Adrenal gland (tissue), 12 donors: ENCODE data around the gene DIP2C. TPM values are rescaled to one million over a fixed set of nuclear protein-coding genes. Genes with fewer than 3 reads are reported as not detected.
"Not testable (repeated sequence)": the region's sequence is repeated elsewhere in the genome, so short reads cannot be mapped to it uniquely, and the experiment has no call there.

Experiments used
- DNase-seq, 7 donors: peaks; one replicate each; pipeline ENCODE4 v3.0.0-alpha.2; 2019 to 2020
- H3K27ac ChIP-seq, 5 donors: fragments of 200-600 bp; sonication (generic) in 4 of 5; 1 replicate in 3 of 5; 2 replicates in 2 of 5; pipeline versions ENCODE4 v1.5.1 to v1.8.0; 2016 to 2020; ENCODE audit warnings: mild to moderate bottlenecking in 1 of 5
- H3K27me3 ChIP-seq: fragments of 200-600 bp; 2 replicates; pipeline ENCODE4 v1.8.0; 2021
- H3K36me3 ChIP-seq, 2 donors: fragments of 200-600 bp; replicated peaks in 1 of 2; 1 replicate in 1 of 2; 2 replicates in 1 of 2; pipeline versions ENCODE4 v1.5.1 to v1.8.0; 2018 to 2022
- H3K4me1 ChIP-seq, 2 donors: fragments of 200-600 bp; replicated peaks in 1 of 2; 1 replicate in 1 of 2; 2 replicates in 1 of 2; pipeline versions ENCODE4 v1.5.1 to v1.8.0; 2018 to 2021
- H3K4me3 ChIP-seq, 4 donors: fragments of 200-600 bp; sonication (generic) in 3 of 4; one replicate each; pipeline ENCODE4 v1.5.1; 2016 to 2018
- H3K9me3 ChIP-seq, 3 donors: fragments of 200-600 bp; sonication (generic) in 1 of 3; replicated peaks in 1 of 3; 1 replicate in 2 of 3; 2 replicates in 1 of 3; pipeline versions ENCODE4 v1.5.1 to v1.8.0; 2016 to 2021
- POLR2A ChIP-seq, 2 donors: fragments of 450-650 bp; IDR thresholded peaks; one replicate each; pipeline ENCODE4 v1.6.1; 2017; ENCODE audit warnings: antibody characterized with exemption in 2 of 2, mild to moderate bottlenecking in 2 of 2, moderate library complexity in 1 of 2
- WGBS, 4 donors: extraction: QIAGEN DNeasy Blood & Tissue Kit in 2 of 4; methylation state at CpG; one replicate each; pipeline versions ENCODE4 v1.1.5 to v1.1.7; 2013 to 2017; 5-methylcytosine and 5-hydroxymethylcytosine counted together
- intact Hi-C, 2 donors: fragments of 100-400 bp; cut with DNase I; formaldehyde crosslinking; loops; one replicate each; pipeline versions ENCODE4 v1.14.1 to v1.15.0; 2022 to 2023
- polyA plus RNA-seq, 3 donors: library from polyadenylated mRNA; stranded (reverse); fragments of 200-250 nt in 2 of 3; fragments of 350-450 nt in 1 of 3; fragmentation: Illumina TruSeq in 1 of 3; extraction: RNeasy Lipid Tissue Mini Kit (QIAGEN cat#74804) in 1 of 3; gene quantifications; one replicate each; pipeline ENCODE4 v1.2.3, GENCODE V29; 2013 to 2014
- total RNA-seq, 9 donors: library from RNA; depleted of rRNA in 4 of 9; stranded (reverse); fragments of >200 nt in 4 of 9; fragments of 120-200 nt in 1 of 9; fragmentation: NEBNext Ultra II Directional in 1 of 9; extraction: Animal tissue kit (Norgen Biotek cat#: 25700) in 1 of 9; gene quantifications; one replicate each; pipeline versions ENCODE4 v1.1.0 to v1.2.4, GENCODE V29; 2013 to 2023
- TF ChIP-seq, protein P1 (sequence below), 6 experiments: fragments of 450-650 bp in 4 of 6; fragments of 200-600 bp in 2 of 6; sonication (generic) in 1 of 6; IDR thresholded peaks; 1 replicate in 5 of 6; 2 replicates in 1 of 6; pipeline versions ENCODE4 v1.5.1 to v1.8.0; 2016 to 2021; ENCODE audit warnings: antibody characterized with exemption in 6 of 6, mild to moderate bottlenecking in 2 of 6, moderate library complexity in 1 of 6
- donor health status: healthy with polysubstance abuse.
- donor health status: Bipolar disorder and iron deficiency.
- donor health status: DM: yes; HTN: yes; CAD: no.
- donor health status: DM: no; HTN: no; CAD: no.
- donor health status: DM: no; HTN: no; CAD: no.
- donor health status: DM: yes; HTN: yes; CAD: no.

DIP2C gene
- total and polyA plus RNA-seq, 12 donors, result 4.8 to 23.9 (median 19.7) TPM

GRCh38 chr10:396107-396506 is 293.4 kb downstream of the DIP2C start:
- no peak for DNase-seq
- Histone ChIP-seq H3K36me3 (no peaks in the 10 kb centered on the region), H3K27me3 (no peaks in the 10 kb centered on the region), H3K9me3 (no peaks in the 10 kb centered on the region), H3K4me1 (peaks cover 0 to 6% of the 10 kb centered on the region in 2 donors), H3K27ac (peak overlapping the region in 2 of 5 donors; percentile 25 to 39), H3K4me3 (no peak overlapping the region)
- TF ChIP-seq POLR2A (IDR thresholded peaks at IDR 0.05), result no peak
- TF ChIP-seq, protein P1, sequence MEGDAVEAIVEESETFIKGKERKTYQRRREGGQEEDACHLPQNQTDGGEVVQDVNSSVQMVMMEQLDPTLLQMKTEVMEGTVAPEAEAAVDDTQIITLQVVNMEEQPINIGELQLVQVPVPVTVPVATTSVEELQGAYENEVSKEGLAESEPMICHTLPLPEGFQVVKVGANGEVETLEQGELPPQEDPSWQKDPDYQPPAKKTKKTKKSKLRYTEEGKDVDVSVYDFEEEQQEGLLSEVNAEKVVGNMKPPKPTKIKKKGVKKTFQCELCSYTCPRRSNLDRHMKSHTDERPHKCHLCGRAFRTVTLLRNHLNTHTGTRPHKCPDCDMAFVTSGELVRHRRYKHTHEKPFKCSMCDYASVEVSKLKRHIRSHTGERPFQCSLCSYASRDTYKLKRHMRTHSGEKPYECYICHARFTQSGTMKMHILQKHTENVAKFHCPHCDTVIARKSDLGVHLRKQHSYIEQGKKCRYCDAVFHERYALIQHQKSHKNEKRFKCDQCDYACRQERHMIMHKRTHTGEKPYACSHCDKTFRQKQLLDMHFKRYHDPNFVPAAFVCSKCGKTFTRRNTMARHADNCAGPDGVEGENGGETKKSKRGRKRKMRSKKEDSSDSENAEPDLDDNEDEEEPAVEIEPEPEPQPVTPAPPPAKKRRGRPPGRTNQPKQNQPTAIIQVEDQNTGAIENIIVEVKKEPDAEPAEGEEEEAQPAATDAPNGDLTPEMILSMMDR (IDR thresholded peaks at IDR 0.05), result no peak
- intact Hi-C loops, result no loop called here
- 66 to 78% (median 73%) methylated on average over 5 of the region's 5 CpGs for WGBS, 4 donors

DNA sequence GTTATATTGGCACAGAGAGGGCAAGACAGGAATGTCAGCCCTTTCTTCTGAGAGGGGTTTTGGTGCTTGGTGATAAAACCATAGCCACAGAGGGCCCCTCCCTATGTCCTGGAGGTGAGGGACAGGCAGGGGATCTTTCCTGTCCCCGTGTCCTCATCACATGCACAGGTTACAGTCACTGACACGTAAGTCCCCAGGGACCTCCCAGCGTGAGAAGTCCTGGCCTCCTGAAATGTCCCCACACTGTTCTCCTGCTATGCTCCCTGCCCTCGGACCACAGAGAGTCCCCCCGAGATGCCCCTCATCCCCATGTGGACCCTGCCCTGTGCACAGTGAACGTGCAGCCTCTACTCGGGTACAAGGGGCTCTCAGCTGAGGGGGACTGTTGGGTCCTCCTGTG is 293.8 kb downstream of the DIP2C start:
- peaks cover 0 to 6% of the 10 kb centered on the region in 2 donors for H3K4me1 ChIP-seq
- no peak overlapping the region for H3K4me3 ChIP-seq
- 87 to 95% (median 91%) methylated on average over 5 to 7 of the region's 7 CpGs for WGBS, 4 donors
- TF ChIP-seq, protein P1 (IDR thresholded peaks at IDR 0.05), result no peak
- no peak for TF ChIP-seq POLR2A (IDR thresholded peaks at IDR 0.05)
- peaks cover 0 to under 1% of the 10 kb centered on the region in 2 donors for H3K36me3 ChIP-seq
- no peaks in the 10 kb centered on the region for H3K27me3 ChIP-seq
- peak in 1 of 7 donors; percentile 36 for DNase-seq
- H3K9me3 ChIP-seq, result no peaks in the 10 kb centered on the region
- H3K27ac ChIP-seq, result peak overlapping the region in 2 of 5 donors; percentile 50 to 52
- intact Hi-C loops, result no loop called here

- H3K4me3 ChIP-seq, H3K36me3 ChIP-seq, intact Hi-C loops, H3K27me3 ChIP-seq, H3K4me1 ChIP-seq, H3K9me3 ChIP-seq: not testable (repeated sequence)
- H3K27ac ChIP-seq, result peak overlapping the region in 4 of 5 donors; percentile 54 to 89 (median 64)
- TF ChIP-seq POLR2A (IDR thresholded peaks at IDR 0.05), result peak in 1 of 2 donors; percentile 19
- peak; percentile 56 to 81 (median 71) for DNase-seq
- WGBS, 4 donors, result 56 to 63% (median 59%) methylated on average over 21 of the region's 21 CpGs
These were observed 294.9 kb downstream of the DIP2C start for GRCh38 chr10:394439-395101.

DNA sequence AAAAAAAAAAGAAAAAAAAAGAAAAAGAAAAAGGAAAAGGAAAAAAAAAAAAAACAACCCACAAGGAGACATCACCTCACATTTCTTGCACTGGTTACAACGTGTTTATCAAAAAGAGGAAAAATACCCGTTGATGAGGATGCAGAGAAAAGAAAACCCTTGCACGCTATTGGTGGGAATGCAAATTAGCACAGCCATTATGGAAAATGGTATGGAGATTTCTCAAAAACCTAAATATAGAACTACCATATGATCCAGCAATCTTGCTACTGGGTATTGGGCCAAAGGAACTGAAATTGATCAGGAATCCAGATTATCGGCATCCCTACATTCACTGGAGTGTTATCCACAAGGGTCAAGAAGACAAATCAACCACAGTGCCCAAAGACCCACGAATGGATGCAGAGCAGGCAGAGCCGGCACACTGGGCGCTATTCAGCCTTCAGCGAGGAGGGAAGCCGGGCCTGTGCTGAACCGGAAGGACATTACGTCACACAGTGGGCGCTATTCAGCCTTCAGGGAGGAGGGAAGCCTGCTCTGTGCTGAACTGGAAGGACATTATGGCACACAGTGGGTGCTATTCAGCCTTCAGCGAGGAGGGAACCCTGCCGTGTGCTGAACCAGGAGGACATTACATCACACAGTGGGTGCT is 295.6 kb downstream of the DIP2C start:
- TF ChIP-seq POLR2A (IDR thresholded peaks at IDR 0.05), result no peak
- TF ChIP-seq, protein P1 (IDR thresholded peaks at IDR 0.05), result no peak
- intact Hi-C loops, result no loop called here
- 87 to 92% (median 89%) methylated on average over 12 to 14 of the region's 14 CpGs for WGBS, 4 donors
- no peaks in the 10 kb centered on the region for H3K9me3 ChIP-seq
- H3K36me3 ChIP-seq, result peaks cover 0 to 13% of the 10 kb centered on the region in 2 donors
- H3K4me1 ChIP-seq, result peaks cover 0 to 6% of the 10 kb centered on the region in 2 donors
- no peak overlapping the region for H3K4me3 ChIP-seq
- H3K27ac ChIP-seq, result peak overlapping the region in 4 of 5 donors; percentile 54 to 89 (median 64)
- no peak for DNase-seq
- no peaks in the 10 kb centered on the region for H3K27me3 ChIP-seq
